Mesenchymal stem cell (in vitro differentiated cells and primary cell): Measurements from ENCODE around the gene ZNF618.
A peak's percentile ranks its signal among the peaks of the same experiment; 100 is the strongest.

ENCODE experiments used
- DNase-seq: peaks from one replicate; pipeline ENCODE4 v3.0.0-alpha.2; 2013
- H2AFZ ChIP-seq: one replicate; pipeline ENCODE4 v1.6.1; 2013; ENCODE audit warnings: low read depth, mild to moderate bottlenecking, control low read depth, inconsistent platforms, low read length, moderate library complexity
- H2AK5ac ChIP-seq: 2 replicates; pipeline ENCODE4 v1.6.1; 2013; ENCODE audit warnings: low read length, moderate library complexity, mild to moderate bottlenecking, inconsistent platforms; ENCODE audit not compliant: severe bottlenecking
- H2BK120ac ChIP-seq: one replicate; pipeline ENCODE4 v1.6.1; 2013; ENCODE audit warnings: low read depth, mild to moderate bottlenecking, inconsistent platforms, low read length, moderate library complexity
- H2BK12ac ChIP-seq, 2 experiments: one replicate each; pipeline ENCODE4 v1.6.1; 2013; ENCODE audit warnings: inconsistent platforms in 2 of 2, low read length in 2 of 2, mild to moderate bottlenecking in 2 of 2, moderate library complexity in 2 of 2, control low read depth in 1 of 2
- H2BK15ac ChIP-seq: one replicate; pipeline ENCODE4 v1.6.1; 2013; ENCODE audit warnings: mild to moderate bottlenecking, low read depth, inconsistent platforms; ENCODE audit not compliant: poor library complexity, severe bottlenecking
- H2BK5ac ChIP-seq: 2 replicates; pipeline ENCODE4 v1.6.1; 2013; ENCODE audit warnings: low read depth, mild to moderate bottlenecking, low read length, control low read depth, inconsistent platforms; ENCODE audit not compliant: poor library complexity, severe bottlenecking
- H3K14ac ChIP-seq, 2 experiments: one replicate each; pipeline ENCODE4 v1.6.1; 2013; ENCODE audit warnings: inconsistent platforms in 2 of 2, low read length in 2 of 2, control low read depth in 1 of 2, mild to moderate bottlenecking in 1 of 2, moderate library complexity in 1 of 2
- H3K18ac ChIP-seq, 2 experiments: one replicate each; pipeline ENCODE4 v1.6.1; 2013; ENCODE audit warnings: inconsistent platforms in 2 of 2, low read length in 2 of 2, control low read depth in 1 of 2, low read depth in 1 of 2, mild to moderate bottlenecking in 1 of 2
- H3K23ac ChIP-seq, 2 experiments: one replicate each; pipeline ENCODE4 v1.6.1; 2013; ENCODE audit warnings: inconsistent platforms in 2 of 2, low read length in 2 of 2, mild to moderate bottlenecking in 2 of 2, moderate library complexity in 2 of 2, control low read depth in 1 of 2
- H3K27ac ChIP-seq: 2 replicates; pipeline ENCODE4 v1.5.1; 2013; ENCODE audit warnings: mild to moderate bottlenecking, moderate library complexity, low read length, control low read depth, inconsistent platforms; ENCODE audit not compliant: poor library complexity, severe bottlenecking
- H3K27me3 ChIP-seq, 2 experiments: 2 replicates each; pipeline versions ENCODE4 v1.6.1 to v1.7.0; 2013; ENCODE audit warnings: low read length in 2 of 2, mild to moderate bottlenecking in 2 of 2, moderate library complexity in 2 of 2, control low read depth in 1 of 2, inconsistent platforms in 1 of 2; ENCODE audit not compliant: control insufficient read depth in 1 of 2, insufficient read depth in 1 of 2
- H3K36me3 ChIP-seq, 2 experiments: 2 replicates each; pipeline versions ENCODE4 v1.6.1 to v1.7.0; 2013; ENCODE audit warnings: low read length in 2 of 2, control low read depth in 1 of 2, inconsistent platforms in 1 of 2, low read depth in 1 of 2, mild to moderate bottlenecking in 1 of 2; ENCODE audit not compliant: insufficient read depth in 2 of 2, control insufficient read depth in 1 of 2
- H3K4ac ChIP-seq, 2 experiments: one replicate each; pipeline ENCODE4 v1.6.1; 2013; ENCODE audit warnings: inconsistent platforms in 2 of 2, low read length in 2 of 2, mild to moderate bottlenecking in 2 of 2, moderate library complexity in 2 of 2, control low read depth in 1 of 2, low read depth in 1 of 2
- H3K4me1 ChIP-seq: 2 replicates; pipeline ENCODE4 v1.6.1; 2013; ENCODE audit warnings: low read depth, low read length, control low read depth; ENCODE audit not compliant: control insufficient read depth, insufficient read depth
- H3K4me2 ChIP-seq: 2 replicates; pipeline ENCODE4 v1.6.1; 2013; ENCODE audit warnings: low read length, mild to moderate bottlenecking, inconsistent platforms; ENCODE audit not compliant: poor library complexity, severe bottlenecking
- H3K4me3 ChIP-seq, 2 experiments: 2 replicates each; pipeline versions ENCODE4 v1.5.1 to v1.7.0; 2013; ENCODE audit warnings: low read length in 2 of 2, mild to moderate bottlenecking in 2 of 2, control low read depth in 1 of 2, low read depth in 1 of 2; ENCODE audit not compliant: insufficient read depth in 1 of 2
- H3K79me1 ChIP-seq: replicated peaks from 2 replicates; pipeline ENCODE4 v1.6.1; 2013; ENCODE audit warnings: mild to moderate bottlenecking, control low read depth, low read length, inconsistent platforms; ENCODE audit not compliant: poor library complexity, severe bottlenecking
- H3K9ac ChIP-seq: 2 replicates; pipeline ENCODE4 v1.7.0; 2013; ENCODE audit warnings: mild to moderate bottlenecking, low read length, moderate library complexity
- H3K9me3 ChIP-seq: 2 replicates; pipeline ENCODE4 v1.7.0; 2013; ENCODE audit warnings: mild to moderate bottlenecking, low read length; ENCODE audit not compliant: control insufficient read depth
- H4K8ac ChIP-seq: one replicate; pipeline ENCODE4 v1.6.1; 2013; ENCODE audit warnings: inconsistent platforms, mild to moderate bottlenecking, low read length, moderate library complexity
- H4K91ac ChIP-seq: one replicate; pipeline ENCODE4 v1.6.1; 2013; ENCODE audit warnings: mild to moderate bottlenecking, low read length, inconsistent platforms
- WGBS: methylation state at CpG from one replicate; pipeline ENCODE4 v1.1.7; 2013; ENCODE audit warnings: mixed read lengths; 5-methylcytosine and 5-hydroxymethylcytosine counted together

Gene ZNF618

DNA sequence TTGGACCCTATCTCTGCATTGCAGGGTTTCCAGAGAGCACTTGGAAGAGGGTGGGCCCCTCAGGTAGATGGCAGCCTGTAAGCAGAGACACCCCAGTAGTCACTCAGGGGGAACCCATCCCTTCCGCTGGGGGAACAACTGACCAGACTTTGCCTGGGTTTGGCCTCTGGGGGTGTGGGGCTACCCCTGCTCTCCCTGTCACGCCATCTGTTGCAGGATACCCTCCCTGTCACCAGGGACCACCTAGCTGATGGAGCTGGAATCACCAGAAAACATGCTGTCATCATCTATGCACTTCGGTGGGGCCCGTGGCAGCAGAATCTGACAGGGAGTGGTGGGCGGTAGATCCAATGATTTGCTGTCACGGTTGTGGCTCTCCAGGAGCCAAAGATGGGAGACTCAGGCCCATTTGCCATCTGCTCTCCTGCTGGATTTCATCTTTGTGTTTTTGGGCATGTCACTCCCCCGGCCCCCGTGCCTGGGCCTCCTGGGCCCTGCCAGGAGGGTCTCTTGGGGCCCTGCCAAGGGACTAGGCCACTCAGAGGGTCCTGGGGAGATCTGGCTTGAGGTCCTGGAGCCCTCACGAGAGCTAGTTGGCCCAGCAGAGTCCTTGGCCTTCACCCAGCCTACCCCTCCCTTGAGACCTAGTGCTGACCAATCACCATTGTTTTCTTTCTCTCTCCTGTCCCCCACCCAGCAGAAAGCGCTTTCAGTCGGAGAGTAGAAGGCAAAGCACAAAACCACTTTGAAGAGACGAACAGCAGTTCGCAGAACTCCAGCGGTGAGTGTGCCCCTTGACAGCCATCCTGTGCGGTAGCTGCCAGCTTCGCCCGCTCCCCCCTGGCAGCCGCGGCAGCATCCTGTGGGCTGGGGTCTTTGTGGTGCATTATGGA lies 156.1 kb downstream of the ZNF618 start:
- Histone ChIP-seq H3K79me1 (peaks cover 8% of the 10 kb centered on the region), H3K4me1 (peaks cover 5% of the 10 kb centered on the region), H3K14ac (no peak overlapping the region), H4K91ac (no peak overlapping the region), H2AK5ac (no peak overlapping the region), H3K4me2 (no peak overlapping the region), H2AFZ (no peak overlapping the region), H2BK5ac (no peak overlapping the region), H3K4ac (no peak overlapping the region), H4K8ac (no peak overlapping the region), H3K36me3 (peaks cover 89 to 93% of the 10 kb centered on the region in 2 experiments), H3K9ac (no peak overlapping the region), H2BK15ac (no peak overlapping the region), H3K27ac (no peak overlapping the region), H3K9me3 (peaks cover 8% of the 10 kb centered on the region), H3K27me3 (no peaks in the 10 kb centered on the region), H3K18ac (no peak overlapping the region), H2BK120ac (no peak overlapping the region), H3K23ac (no peak overlapping the region), H2BK12ac (no peak overlapping the region), H3K4me3 (no peak overlapping the region)
- no peak for DNase-seq
- WGBS, result 98% methylated on average over 17 of the region's 19 CpGs

DNA sequence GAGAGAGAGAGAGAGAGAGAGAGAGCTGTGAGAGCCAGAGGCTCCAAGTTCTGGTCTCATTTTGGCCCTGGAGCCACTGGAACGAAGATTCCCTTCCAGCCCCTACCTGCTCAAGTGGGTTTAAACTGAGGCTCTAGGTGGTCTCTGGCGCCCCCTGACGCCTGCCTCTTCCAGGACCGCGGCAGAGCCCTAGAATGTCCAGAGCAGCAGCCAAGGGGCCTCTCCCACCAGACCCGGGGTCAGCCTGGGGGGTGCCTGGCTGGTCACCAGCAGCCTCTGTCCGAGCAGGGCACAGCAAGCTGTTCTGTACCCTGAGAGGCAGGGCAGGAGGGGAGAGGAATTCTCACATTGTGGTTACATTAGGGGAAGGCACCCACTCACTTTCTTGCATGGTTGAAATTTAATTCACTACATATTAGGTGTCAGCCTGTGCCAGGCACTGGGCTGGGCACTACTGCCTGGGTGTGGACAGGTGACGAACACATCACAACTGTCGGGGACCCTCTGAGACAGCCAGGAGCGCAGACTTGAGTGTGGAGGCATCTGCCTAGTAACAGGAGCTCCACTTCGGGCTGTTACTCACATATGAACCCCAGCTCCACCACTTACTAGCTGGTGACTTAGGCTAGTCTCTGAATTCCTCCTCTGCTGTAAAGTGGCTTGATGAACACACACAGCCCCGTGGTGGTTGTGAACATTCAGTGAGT lies 157.4 kb downstream of the ZNF618 start:
- no peak overlapping the region for H3K4me2 ChIP-seq
- no peak overlapping the region for H3K23ac ChIP-seq
- no peaks in the 10 kb centered on the region for H3K27me3 ChIP-seq
- no peak overlapping the region for H2BK120ac ChIP-seq
- H3K14ac ChIP-seq, result no peak overlapping the region
- H3K9me3 ChIP-seq, result peaks cover 10% of the 10 kb centered on the region
- H3K27ac ChIP-seq, result no peak overlapping the region
- WGBS, result 72% methylated on average over 10 of the region's 12 CpGs
- H3K4me1 ChIP-seq, result peaks cover 13% of the 10 kb centered on the region
- no peak overlapping the region for H4K91ac ChIP-seq
- H2AFZ ChIP-seq, result no peak overlapping the region
- peak; percentile 12 for DNase-seq
- H3K36me3 ChIP-seq, result peaks cover 90 to 91% of the 10 kb centered on the region in 2 experiments
- no peak overlapping the region for H3K9ac ChIP-seq
- no peak overlapping the region for H2BK5ac ChIP-seq
- peaks cover 6% of the 10 kb centered on the region for H3K79me1 ChIP-seq
- H4K8ac ChIP-seq, result no peak overlapping the region
- no peak overlapping the region for H3K18ac ChIP-seq
- H2BK12ac ChIP-seq, result no peak overlapping the region
- H2AK5ac ChIP-seq, result no peak overlapping the region
- no peak overlapping the region for H3K4me3 ChIP-seq
- no peak overlapping the region for H3K4ac ChIP-seq
- H2BK15ac ChIP-seq, result no peak overlapping the region

DNA sequence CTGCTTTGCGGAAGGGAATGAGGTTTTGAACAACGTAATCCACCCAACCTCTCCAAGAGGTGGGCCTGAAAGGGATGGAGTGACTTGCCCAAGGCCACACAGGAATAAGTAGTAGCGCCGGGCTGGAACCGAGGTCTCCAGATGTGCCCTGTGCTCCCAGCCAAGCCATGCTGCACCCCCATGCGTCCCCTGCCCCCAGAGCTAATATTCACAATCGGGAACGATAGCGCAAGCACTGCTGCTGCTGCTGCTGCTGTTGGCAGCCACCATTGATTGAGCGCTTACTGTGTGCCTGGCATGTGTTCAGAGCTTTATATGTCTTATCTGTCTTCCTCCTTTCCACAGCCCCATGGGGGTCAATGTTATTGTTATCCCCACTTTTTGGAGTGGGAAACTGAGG lies 158.1 kb downstream of the ZNF618 start:
- over 99% methylated on average over 10 of the region's 10 CpGs for WGBS
- Histone ChIP-seq H3K4me3 (no peak overlapping the region), H3K79me1 (peaks cover 6% of the 10 kb centered on the region), H3K18ac (no peak overlapping the region), H2BK120ac (no peak overlapping the region), H3K9ac (no peak overlapping the region), H3K4me1 (peaks cover 13% of the 10 kb centered on the region), H2AK5ac (no peak overlapping the region), H3K36me3 (peaks cover 88 to 91% of the 10 kb centered on the region in 2 experiments), H2BK12ac (no peak overlapping the region), H3K14ac (no peak overlapping the region), H3K27ac (no peak overlapping the region), H3K27me3 (no peaks in the 10 kb centered on the region), H2BK5ac (no peak overlapping the region), H3K4ac (no peak overlapping the region), H2AFZ (no peak overlapping the region), H3K23ac (no peak overlapping the region), H4K91ac (no peak overlapping the region), H2BK15ac (no peak overlapping the region), H4K8ac (no peak overlapping the region), H3K9me3 (peaks cover 10% of the 10 kb centered on the region), H3K4me2 (no peak overlapping the region)
- no peak for DNase-seq

DNA sequence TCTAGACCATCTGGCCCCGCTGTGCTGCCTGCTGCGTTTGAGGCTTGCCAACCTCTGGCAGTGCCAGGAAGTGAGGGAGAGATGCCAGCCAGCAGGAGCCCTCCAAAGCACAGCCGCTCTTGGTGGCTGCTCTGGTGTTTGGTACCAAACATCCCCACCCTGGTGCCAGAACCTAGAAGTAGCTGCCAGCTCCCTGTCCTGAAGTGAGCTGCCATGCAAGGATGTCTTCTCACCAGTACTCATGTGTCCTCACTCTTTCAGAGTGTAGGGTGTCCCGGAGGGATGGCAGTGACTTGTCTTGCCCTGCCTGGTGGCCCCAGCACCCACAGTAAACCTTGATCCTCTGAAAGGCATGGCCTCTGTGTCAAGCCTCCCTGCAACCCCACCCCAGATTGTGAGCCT lies 158.6 kb downstream of the ZNF618 start:
- H3K14ac ChIP-seq, result no peak overlapping the region
- no peak overlapping the region for H3K4me2 ChIP-seq
- no peak for DNase-seq
- no peak overlapping the region for H2BK15ac ChIP-seq
- H3K4me3 ChIP-seq, result no peak overlapping the region
- peaks cover 86 to 91% of the 10 kb centered on the region in 2 experiments for H3K36me3 ChIP-seq
- H3K27ac ChIP-seq, result no peak overlapping the region
- H3K18ac ChIP-seq, result no peak overlapping the region
- H2BK12ac ChIP-seq, result no peak overlapping the region
- H3K4me1 ChIP-seq, result peaks cover 13% of the 10 kb centered on the region
- no peak overlapping the region for H2BK5ac ChIP-seq
- H3K9ac ChIP-seq, result no peak overlapping the region
- H3K9me3 ChIP-seq, result peaks cover 10% of the 10 kb centered on the region
- H4K91ac ChIP-seq, result no peak overlapping the region
- no peak overlapping the region for H2AK5ac ChIP-seq
- H3K4ac ChIP-seq, result no peak overlapping the region
- 99% methylated on average over 4 of the region's 4 CpGs for WGBS
- H2BK120ac ChIP-seq, result no peak overlapping the region
- H2AFZ ChIP-seq, result no peak overlapping the region
- H3K23ac ChIP-seq, result no peak overlapping the region
- peaks cover 6% of the 10 kb centered on the region for H3K79me1 ChIP-seq
- H4K8ac ChIP-seq, result no peak overlapping the region
- H3K27me3 ChIP-seq, result no peaks in the 10 kb centered on the region
